Skeletal muscle tissue (tissue), 4 donors: ENCODE measurements around the gene TBL2. TPM values are rescaled to one million over a fixed set of nuclear protein-coding genes. Genes with fewer than 3 reads are reported as not detected.
"Not testable (repeated sequence)": the region's sequence is repeated elsewhere in the genome, so short reads cannot be mapped to it uniquely, and the experiment has no call there.

ENCODE experiments used
- H3K27ac ChIP-seq: one replicate; pipeline ENCODE4 v1.7.0; 2013; ENCODE audit warnings: mild to moderate bottlenecking, low read depth, low read length, inconsistent platforms
- H3K27me3 ChIP-seq, 3 donors: one replicate each; pipeline ENCODE4 v1.7.0; 2013; ENCODE audit warnings: low read length in 3 of 3; ENCODE audit not compliant: control insufficient read depth in 3 of 3, insufficient read depth in 3 of 3
- H3K36me3 ChIP-seq, 3 donors: one replicate each; pipeline ENCODE4 v1.7.0; 2013; ENCODE audit warnings: low read length in 3 of 3; ENCODE audit not compliant: control insufficient read depth in 3 of 3, insufficient read depth in 3 of 3
- H3K4me1 ChIP-seq, 3 donors: one replicate each; pipeline ENCODE4 v1.7.0; 2013; ENCODE audit warnings: low read length in 3 of 3, mild to moderate bottlenecking in 3 of 3; ENCODE audit not compliant: control insufficient read depth in 3 of 3, insufficient read depth in 3 of 3
- H3K4me3 ChIP-seq, 3 donors: one replicate each; pipeline ENCODE4 v1.7.0; 2013; ENCODE audit warnings: low read length in 3 of 3
- H3K9ac ChIP-seq, 3 donors: one replicate each; pipeline ENCODE4 v1.7.0; 2013; ENCODE audit warnings: low read length in 3 of 3, mild to moderate bottlenecking in 3 of 3, moderate library complexity in 2 of 3, low read depth in 1 of 3
- H3K9me3 ChIP-seq, 3 donors: one replicate each; pipeline ENCODE4 v1.7.0; 2013; ENCODE audit warnings: low read length in 3 of 3; ENCODE audit not compliant: control insufficient read depth in 3 of 3
- total RNA-seq: library from RNA; depleted of rRNA; stranded (reverse); fragments of >200 nt; gene quantifications from one replicate; pipeline ENCODE4 v1.2.3, GENCODE V29; 2014
- donor health status: Osteomylitis.

TBL2 gene
- total RNA-seq, 1 donor from 2014 or later, result 54.8 TPM

DNA sequence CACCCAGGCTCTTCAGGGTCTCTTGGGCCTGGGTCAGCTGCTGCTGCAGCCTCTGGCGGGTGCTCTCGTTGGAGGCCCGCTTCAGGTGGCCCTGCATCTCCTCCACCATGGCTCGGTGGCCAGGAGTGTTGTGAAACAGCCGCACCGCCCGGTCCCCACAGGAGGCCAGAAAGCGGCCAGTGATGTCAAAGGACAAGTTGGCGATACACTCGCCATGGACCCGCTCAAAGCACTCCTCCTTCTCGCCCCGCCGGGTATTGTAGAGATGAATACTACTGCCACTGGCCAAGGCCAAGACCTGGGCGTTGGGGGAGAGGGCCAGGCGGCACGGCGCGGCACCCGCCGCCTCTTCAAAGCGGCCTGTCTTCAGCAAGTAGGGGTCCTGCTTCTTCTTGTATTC is 7.9 kb downstream of the TBL2 start:
- peaks cover 0 to 7% (median 0%) of the 10 kb centered on the region in 3 donors for H3K4me1 ChIP-seq
- H3K4me3 ChIP-seq, result no peak overlapping the region
- H3K9ac ChIP-seq, result no peak overlapping the region
- H3K27ac ChIP-seq, result no peak overlapping the region
- no peaks in the 10 kb centered on the region for H3K9me3 ChIP-seq
- H3K36me3 ChIP-seq, result peaks cover 43 to 47% (median 47%) of the 10 kb centered on the region in 3 donors
- no peaks in the 10 kb centered on the region for H3K27me3 ChIP-seq

GRCh38 chr7:73569042-73569608 is 9.3 kb downstream of the TBL2 start:
- peaks cover 36 to 42% (median 39%) of the 10 kb centered on the region in 3 donors for H3K36me3 ChIP-seq

GRCh38 chr7:73567846-73568685 is 10.3 kb downstream of the TBL2 start:
- peaks cover 0 to 9% (median 0%) of the 10 kb centered on the region in 3 donors for H3K4me1 ChIP-seq
- H3K36me3 ChIP-seq, result peaks cover 26 to 31% (median 29%) of the 10 kb centered on the region in 3 donors
- no peak overlapping the region for H3K27ac ChIP-seq
- H3K9ac ChIP-seq, result peak overlapping the region in 1 of 3 donors; percentile 26
- H3K27me3 ChIP-seq, result no peaks in the 10 kb centered on the region
- H3K4me3 ChIP-seq, result no peak overlapping the region
- no peaks in the 10 kb centered on the region for H3K9me3 ChIP-seq

More at GRCh38 chr7:73569042-73569608, 9.3 kb downstream of the TBL2 start:
- no peak overlapping the region for H3K4me3 ChIP-seq
- no peak overlapping the region for H3K9ac ChIP-seq
- H3K4me1 ChIP-seq, result peaks cover 0 to 9% (median 0%) of the 10 kb centered on the region in 3 donors
- H3K9me3 ChIP-seq, result no peaks in the 10 kb centered on the region
- no peaks in the 10 kb centered on the region for H3K27me3 ChIP-seq
- no peak overlapping the region for H3K27ac ChIP-seq

DNA sequence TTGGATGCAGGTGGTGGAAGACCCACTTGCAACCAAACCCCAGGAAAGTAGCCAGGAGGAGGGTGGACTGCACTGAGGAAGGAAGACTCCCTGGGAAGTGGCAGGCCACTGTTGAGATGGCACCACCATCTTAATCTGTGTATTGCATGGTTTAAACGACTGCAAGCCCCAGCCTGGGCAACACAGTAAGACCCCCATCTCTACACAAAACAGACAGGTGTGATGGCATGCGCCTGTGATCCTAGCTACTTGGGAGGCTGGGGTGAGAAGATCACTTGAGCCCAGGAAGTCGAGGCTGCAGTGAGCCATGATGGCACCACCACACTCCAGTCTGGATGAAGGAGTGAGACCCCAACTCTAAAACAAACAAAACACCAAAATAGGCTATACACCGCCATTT is 11.2 kb downstream of the TBL2 start:
- H3K27me3 ChIP-seq, result no peaks in the 10 kb centered on the region
- peaks cover 0 to 9% (median 0%) of the 10 kb centered on the region in 3 donors for H3K4me1 ChIP-seq
- no peak overlapping the region for H3K9ac ChIP-seq
- no peak overlapping the region for H3K27ac ChIP-seq
- no peaks in the 10 kb centered on the region for H3K9me3 ChIP-seq
- no peak overlapping the region for H3K4me3 ChIP-seq
- H3K36me3 ChIP-seq, result peaks cover 16 to 22% (median 19%) of the 10 kb centered on the region in 3 donors

- H3K4me1 ChIP-seq, H3K27me3 ChIP-seq, H3K27ac ChIP-seq, H3K9me3 ChIP-seq: not testable (repeated sequence)
- peaks cover 14 to 18% (median 15%) of the 10 kb centered on the region in 3 donors for H3K36me3 ChIP-seq
- peak overlapping the region in 1 of 3 donors; percentile 58 for H3K9ac ChIP-seq
- H3K4me3 ChIP-seq, result peak overlapping the region in 2 of 3 donors; percentile 54 to 66
Measured at GRCh38 chr7:73566431-73566830, 11.9 kb downstream of the TBL2 start.

GRCh38 chr7:73565675-73566340 is 12.6 kb downstream of the TBL2 start:
- Histone ChIP-seq H3K36me3 (peaks cover 9 to 14% (median 11%) of the 10 kb centered on the region in 3 donors), H3K27ac (no peak overlapping the region), H3K4me3 (peak overlapping the region; percentile 52 to 66 (median 54)), H3K9me3 (no peaks in the 10 kb centered on the region), H3K9ac (peak overlapping the region in 2 of 3 donors; percentile 58), H3K4me1 (peaks cover 0 to 9% (median 0%) of the 10 kb centered on the region in 3 donors), H3K27me3 (no peaks in the 10 kb centered on the region)

DNA sequence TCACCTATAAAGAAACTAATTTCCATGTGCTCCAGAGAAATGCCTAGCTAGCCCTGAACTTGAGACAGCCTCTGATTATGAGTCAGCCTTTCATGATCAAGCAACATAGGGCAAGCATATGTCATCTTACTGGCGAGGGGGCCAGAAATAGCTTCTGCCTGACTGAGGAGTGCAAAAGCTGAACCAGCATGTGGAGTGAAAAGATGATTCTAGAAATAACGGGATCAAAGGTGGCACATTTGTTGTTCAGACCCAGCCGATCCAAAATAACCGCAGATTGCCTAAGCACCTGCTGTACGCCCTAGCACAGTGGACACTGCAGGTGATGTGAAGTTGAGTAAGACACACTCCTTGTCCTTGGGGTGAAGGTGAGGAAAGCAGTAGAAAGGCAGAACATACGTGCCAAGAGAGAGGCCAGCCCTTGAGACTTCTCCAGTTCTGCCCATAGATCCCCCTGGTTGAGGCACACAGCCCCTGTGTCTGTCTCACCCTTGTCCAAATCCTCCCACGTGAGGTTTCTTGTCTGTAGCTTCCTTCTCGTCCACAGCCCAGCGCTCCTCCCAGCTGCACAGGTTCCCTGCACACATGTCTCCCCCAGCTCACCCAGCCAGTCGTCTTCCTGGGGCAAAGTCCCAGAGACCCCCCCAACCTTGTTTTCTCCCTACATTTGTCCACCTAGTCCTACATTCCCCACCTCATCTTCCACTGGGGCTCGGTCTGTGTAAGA is 18.1 kb downstream of the TBL2 start:
- H3K36me3 ChIP-seq, result no peaks in the 10 kb centered on the region
- peak overlapping the region; percentile 77 for H3K27ac ChIP-seq
- H3K9ac ChIP-seq, result peak overlapping the region in 2 of 3 donors; percentile 0 to 33
- peak overlapping the region in 1 of 3 donors; percentile 13 for H3K4me3 ChIP-seq
- no peaks in the 10 kb centered on the region for H3K27me3 ChIP-seq
- no peaks in the 10 kb centered on the region for H3K9me3 ChIP-seq
- peaks cover 19 to 34% (median 25%) of the 10 kb centered on the region in 3 donors for H3K4me1 ChIP-seq

- Histone ChIP-seq H3K36me3 (peaks cover 3 to 8% (median 5%) of the 10 kb centered on the region in 3 donors), H3K4me3 (peak within 1 kb of the TSS; percentile 89 to 94 (median 90)), H3K9ac (peak within 1 kb of the TSS; percentile 88 to 96 (median 91)), H3K27ac (peak within 1 kb of the TSS; percentile 97), H3K9me3 (no peaks in the 10 kb centered on the region), H3K4me1 (peaks cover 23 to 48% (median 35%) of the 10 kb centered on the region in 3 donors), H3K27me3 (no peaks in the 10 kb centered on the region)
Measured at GRCh38 chr7:73557397-73558257, 20.8 kb downstream of the TBL2 start, which contains the start of gene BCL7B. TSS of gene BCL7B (minus strand) at chr7:73557690. CDS start at chr7:73557578, 112 bp downstream.

- Histone ChIP-seq H3K4me1 (peaks cover 23 to 48% (median 35%) of the 10 kb centered on the region in 3 donors), H3K9ac (peak overlapping the region; percentile 88 to 96 (median 91)), H3K4me3 (peak overlapping the region; percentile 89 to 94 (median 90)), H3K27ac (peak overlapping the region; percentile 97), H3K36me3 (peaks cover 5 to 14% (median 5%) of the 10 kb centered on the region in 3 donors), H3K9me3 (no peaks in the 10 kb centered on the region), H3K27me3 (no peaks in the 10 kb centered on the region)
Measured at GRCh38 chr7:73557108-73557396, 21.3 kb downstream of the TBL2 start.
